HepG2 (cell line): ENCODE measurements around the gene PEX14. TPM values are rescaled to one million over a fixed set of nuclear protein-coding genes. Genes with fewer than 3 reads are reported as not detected.

Source experiments
- ATAC-seq: fragments of 200-7000 bp; cut with Tn5 transposase; 3 replicates; pipeline ENCODE4 v1.9.1; 2020; ENCODE audit warnings: mild to moderate bottlenecking, moderate library complexity
- BruUV-seq: library from RNA; stranded (reverse); fragments of 400-500 nt; replicated peaks from 2 replicates; lab custom pipeline; 2021; lab: Mats Ljungman, UMichigan
- CTCF ChIA-PET: fragments of 300-600 bp; formaldehyde crosslinking; extraction: SDS; loops from one replicate; lab custom pipeline; 2021; ENCODE audit warnings: low total read pairs, inconsistent platforms, low intra/inter-chr PET ratio; lab: Yijun Ruan, JAX
- POLR2A ChIA-PET: fragments of 350-600 bp; sonication (Branson Sonifier 250); formaldehyde crosslinking; loops from one replicate; lab custom pipeline; 2020; ENCODE audit warnings: antibody characterized with exemption, inconsistent platforms; lab: Yijun Ruan, JAX
- DNase-seq: peaks from one replicate; pipeline ENCODE4 v3.0.0-alpha.2; 2015; ENCODE audit warnings: low spot score
- FAIRE-seq: peaks from 3 replicates; lab custom pipeline; 2011; peaks lifted over from hg19 to GRCh38; lab: Jason Lieb, UNC
- H2AFZ ChIP-seq: one replicate; pipeline ENCODE4 v1.6.1; 2011; ENCODE audit warnings: low read length, inconsistent platforms
- H3K27ac ChIP-seq: fragments of 300-600 bp; 3 replicates; pipeline ENCODE4 v1.8.0; 2011; ENCODE audit warnings: mixed run types, mild to moderate bottlenecking, mixed read lengths, low read length, inconsistent platforms; ENCODE audit not compliant: insufficient read depth; ENCODE audit errors: extremely low read length
- H3K27me3 ChIP-seq, 2 experiments: fragments of 200-600 bp in 1 of 2; 2 replicates in 1 of 2; 3 replicates in 1 of 2; pipeline versions ENCODE4 v1.6.0 to v1.8.0; 2011; ENCODE audit warnings: low read length in 2 of 2, mild to moderate bottlenecking in 2 of 2, moderate library complexity in 2 of 2, inconsistent platforms in 1 of 2; ENCODE audit not compliant: insufficient read depth in 2 of 2, control insufficient read depth in 1 of 2
- H3K36me3 ChIP-seq, 2 experiments: fragments of 200-600 bp in 1 of 2; replicated peaks in 1 of 2; 2 replicates in 1 of 2; 3 replicates in 1 of 2; pipeline versions ENCODE4 v1.5.1 to v1.8.0; 2011; ENCODE audit warnings: low read length in 2 of 2, inconsistent platforms in 1 of 2; ENCODE audit not compliant: insufficient read depth in 2 of 2, control insufficient read depth in 1 of 2
- H3K4me1 ChIP-seq: 2 replicates; pipeline ENCODE4 v1.5.1; 2012; ENCODE audit warnings: low read length, inconsistent platforms; ENCODE audit not compliant: insufficient read depth
- H3K4me2 ChIP-seq: 2 replicates; pipeline ENCODE4 v1.6.0; 2011; ENCODE audit warnings: low read depth, low read length, inconsistent platforms
- H3K4me3 ChIP-seq, 3 experiments: fragments of 200-600 bp in 1 of 3; sonication (generic), shearing (Covaris generic) in 1 of 3; replicated peaks in 1 of 3; 2 replicates each; pipeline ENCODE4 v1.5.1; 2011 to 2016; ENCODE audit warnings: low read length in 3 of 3, inconsistent platforms in 2 of 3, low read depth in 2 of 3, mild to moderate bottlenecking in 2 of 3, control low read depth in 1 of 3, mixed read lengths in 1 of 3; ENCODE audit not compliant: insufficient read depth in 1 of 3
- H3K79me2 ChIP-seq: one replicate; pipeline ENCODE4 v1.6.1; 2011; ENCODE audit warnings: low read length, inconsistent platforms; ENCODE audit not compliant: insufficient read depth
- H3K9ac ChIP-seq: 2 replicates; pipeline ENCODE4 v1.6.0; 2011; ENCODE audit warnings: mild to moderate bottlenecking, low read depth, low read length, inconsistent platforms; ENCODE audit not compliant: insufficient read depth
- H3K9me3 ChIP-seq: 2 replicates; pipeline ENCODE4 v1.5.1; 2012; ENCODE audit warnings: mild to moderate bottlenecking, low read length
- H4K20me1 ChIP-seq: 2 replicates; pipeline ENCODE4 v1.6.0; 2011; ENCODE audit warnings: inconsistent platforms, mild to moderate bottlenecking, low read length, moderate library complexity; ENCODE audit not compliant: insufficient read depth
- CREB1 ChIP-seq, 2 experiments: fragments of 450-650 bp in 1 of 2; IDR thresholded peaks; 2 replicates each; pipeline ENCODE4 v1.6.1; 2016 to 2017; ENCODE audit warnings: control low read depth in 1 of 2, mild to moderate bottlenecking in 1 of 2, missing compliant biosample characterization in 1 of 2, missing genetic modification characterization in 1 of 2
- ERF ChIP-seq: IDR thresholded peaks from 2 replicates; pipeline ENCODE4 v1.6.1; 2018; ENCODE audit warnings: missing biosample characterization, missing genetic modification reagents
- FOXA1 ChIP-seq, 2 experiments: fragments of 450-650 bp in 1 of 2; sonication (generic) in 1 of 2; formaldehyde crosslinking in 1 of 2; IDR thresholded peaks; 2 replicates each; pipeline versions ENCODE4 v1.4.0 to v1.6.1; 2016 to 2020; ENCODE audit warnings: missing genetic modification reagents in 1 of 2
- GFI1 ChIP-seq: sonication (generic); formaldehyde crosslinking; IDR thresholded peaks from 2 replicates; pipeline ENCODE4 v1.5.0; 2020; ENCODE audit warnings: missing genetic modification reagents, mild to moderate bottlenecking, borderline replicate concordance
- KAT7 ChIP-seq: IDR thresholded peaks from 2 replicates; pipeline ENCODE4 v1.6.1; 2018; ENCODE audit warnings: borderline replicate concordance, missing compliant biosample characterization
- MTERF4 ChIP-seq: sonication (generic); formaldehyde crosslinking; IDR thresholded peaks from 2 replicates; pipeline ENCODE4 v1.8.0; 2023; ENCODE audit warnings: mild to moderate bottlenecking, missing genetic modification reagents
- POGK ChIP-seq: sonication (generic); formaldehyde crosslinking; conservative IDR thresholded peaks from 2 replicates; pipeline ENCODE4 v1.8.0; 2022; ENCODE audit warnings: mild to moderate bottlenecking, moderate library complexity, missing genetic modification reagents
- RERE ChIP-seq: IDR thresholded peaks from 2 replicates; pipeline ENCODE4 v1.6.1; 2016; ENCODE audit warnings: low read depth, missing genetic modification reagents, missing compliant biosample characterization
- STAT6 ChIP-seq: sonication (generic); formaldehyde crosslinking; IDR thresholded peaks from 2 replicates; pipeline ENCODE4 v1.4.0; 2020; ENCODE audit warnings: missing genetic modification reagents, mild to moderate bottlenecking, borderline replicate concordance
- ZNF460 ChIP-seq: sonication (generic); formaldehyde crosslinking; IDR thresholded peaks from 2 replicates; pipeline ENCODE4 v1.5.1; 2020; ENCODE audit warnings: missing genetic modification reagents, mild to moderate bottlenecking, borderline replicate concordance
- WGBS: methylation state at CpG from one replicate; pipeline ENCODE4 v1.1.6; 2017; ENCODE audit warnings: low lambda C conversion rate; 5-methylcytosine and 5-hydroxymethylcytosine counted together
- in situ Hi-C: cut with HindIII; loops from 2 replicates; pipeline ENCODE4 v1.10.0; 2017; ENCODE audit warnings: low pct_unique_long_range_greater_than_20kb; ENCODE audit not compliant: extremely low pct_ligation_motif_present
- intact Hi-C: fragments of 100-400 bp; cut with micrococcal nuclease; formaldehyde crosslinking; loops from one replicate; pipeline ENCODE4 v1.10.0; 2022; ENCODE audit not compliant: unreplicated experiment
- polyA plus RNA-seq, 8 experiments: library from polyadenylated mRNA; depleted of rRNA in 3 of 8; stranded (reverse) in 7 of 8; unstranded in 1 of 8; fragments of >200 nt; fragmentation: Illumina TruSeq in 4 of 8; extraction: Trizol in 4 of 8; gene quantifications; 2 replicates each; pipeline versions ENCODE4 v1.2.1 to v1.2.3, GENCODE V29; 2011 to 2016; ENCODE audit warnings: low read depth in 4 of 8, missing spikeins in 1 of 8, mixed read lengths in 1 of 8; ENCODE audit not compliant: insufficient read depth in 1 of 8
- total RNA-seq, 5 experiments: library from RNA; depleted of rRNA; stranded (reverse); fragments of >200 nt; fragmentation: Illumina TruSeq; extraction: Trizol; gene quantifications; 2 replicates each; pipeline ENCODE4 v1.2.3, GENCODE V29; 2016; ENCODE audit warnings: low read depth in 1 of 5

The PEX14 gene
- total and polyA plus RNA-seq, 2 of the 13 experiments (the other 11 are each of a cell fraction or from before 2014, with no cell fraction given), result 6.5 to 9.9 TPM

- Histone ChIP-seq H4K20me1 (peaks cover 33% of the 10 kb centered on the region), H3K36me3 (no peaks in the 10 kb centered on the region), H3K9me3 (no peaks in the 10 kb centered on the region; the same call in 1 of the 2 replicates), H3K9ac (no peak overlapping the region), H3K4me3 (no peak overlapping the region), H2AFZ (no peak overlapping the region), H3K4me2 (peak overlapping the region; percentile 49), H3K27ac (no peak overlapping the region), H3K4me1 (peaks cover 26% of the 10 kb centered on the region), H3K79me2 (peaks cover 44% of the 10 kb centered on the region), H3K27me3 (no peaks in the 10 kb centered on the region)
- ChIA-PET CTCF (no interaction called here), POLR2A (interaction anchor here (0.9 kb wide), 1 partner anchor 17 kb away, joined by 3 read pairs; the partner anchor contains the start of gene DFFA)
- WGBS, result 17% methylated on average over 3 of the region's 4 CpGs
- DNase-seq (no peak), ATAC-seq (peak; percentile 64), FAIRE-seq (no peak)
- BruUV-seq, result no TSS peak
- intact Hi-C loops, result no loop called here
- in situ Hi-C loops, result no loop called here
- TF ChIP-seq MTERF4 (CRISPR knock-in tag), result no peak
- no peak for TF ChIP-seq KAT7 (CRISPR knock-in tag)
- no peak for TF ChIP-seq CREB1 (IDR thresholded peaks at IDR 0.05)
- TF ChIP-seq CREB1 (CRISPR knock-in tag; IDR thresholded peaks at IDR 0.05), result peak; percentile 34
- TF ChIP-seq STAT6 (CRISPR knock-in tag), result 0 out of 2 replicates have a peak, but pooled peaks have one; percentile 47
- peak; percentile 99 for TF ChIP-seq GFI1
- TF ChIP-seq RERE (CRISPR knock-in tag), result peak; percentile 62; the same call in 1 of the 2 replicates
- TF ChIP-seq ZNF460 (CRISPR knock-in tag), result no peak
- no peak for TF ChIP-seq POGK
- TF ChIP-seq FOXA1 (IDR thresholded peaks at IDR 0.05), result no peak
- TF ChIP-seq FOXA1 (CRISPR knock-in tag; IDR thresholded peaks at IDR 0.05), result peak; percentile 62; the same call in 1 of the 2 replicates
- TF ChIP-seq ERF (CRISPR knock-in tag), result 0 out of 2 replicates have a peak, but pooled peaks have one; percentile 20
Measured at GRCh38 chr1:10489291-10490055, 14.7 kb downstream of the PEX14 start.
